Measurements from ENCODE around the gene CMTM6. TPM values are rescaled to one million over a fixed set of nuclear protein-coding genes. Genes with fewer than 3 reads are reported as not detected.

CMTM6 gene
- total and polyA plus RNA-seq, 9 of the 15 experiments (the other 6 are each of a cell fraction or from before 2014, with no cell fraction given), result 8.9 to 39.7 (median 19.5) TPM

DNA sequence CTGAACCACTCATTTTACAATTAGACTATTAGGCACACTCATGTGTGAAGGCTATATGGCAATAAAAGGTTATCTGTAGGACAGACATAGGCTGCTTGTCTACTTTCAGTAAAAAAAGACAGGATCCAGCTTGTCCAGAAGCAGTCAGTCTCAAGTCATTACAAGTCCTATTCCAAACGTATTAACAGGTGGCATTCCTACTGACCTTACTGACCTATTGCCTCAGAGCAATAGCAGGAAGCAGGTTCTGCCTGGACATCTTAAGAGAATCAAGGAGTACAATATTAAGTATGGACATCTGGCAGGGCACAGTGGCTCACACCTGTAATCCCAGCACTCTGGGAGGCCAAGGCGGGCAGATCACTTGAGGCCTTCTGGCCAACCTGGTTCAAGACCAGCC lies 7.0 kb downstream of the CMTM6 start:
- WGBS (ENCODE audit: insufficient coverage, low coverage, missing lambda C conversion rate), result 82% methylated on average over 2 of the region's 2 CpGs
- peaks cover 12% of the 10 kb centered on the region for H3K36me3 ChIP-seq (ENCODE audit: control insufficient read depth, insufficient read depth, low read length)
- peaks cover 35% of the 10 kb centered on the region for H3K79me2 ChIP-seq (ENCODE audit: control insufficient read depth, insufficient read depth, low read length)
- in situ Hi-C loops (cut with MboI), result no loop called here
- no peaks in the 10 kb centered on the region for H3K27me3 ChIP-seq (ENCODE audit: control insufficient read depth in 2 of 2, insufficient read depth in 2 of 2, low read length in 2 of 2)
- H3K4me1 ChIP-seq (replicated peaks in 1 of 2; ENCODE audit: control insufficient read depth in 2 of 2, insufficient read depth in 2 of 2, low read length in 2 of 2), result peaks cover 15 to 34% of the 10 kb centered on the region in 2 experiments
- H3K4me3 ChIP-seq, result no peak overlapping the region
- TF ChIP-seq ZNF717 (CRISPR knock-in tag; IDR thresholded peaks at IDR 0.05) (no peak), MYC (IDR thresholded peaks at IDR 0.05; ENCODE audit: low read depth, low read length) (no peak), MYC (CRISPR knock-in tag; IDR thresholded peaks at IDR 0.05; ENCODE audit: borderline replicate concordance, low read depth) (no peak), GTF2E2 (tag; IDR thresholded peaks at IDR 0.05) (no peak), SMAD4 (CRISPR knock-in tag; conservative IDR thresholded peaks at IDR 0.05) (no peak), ILK (tag; IDR thresholded peaks at IDR 0.05; ENCODE audit: borderline replicate concordance, low read depth) (no peak), U2AF2 (optimal IDR thresholded peaks at IDR 0.05; ENCODE audit: low read depth, low read length) (no peak), ZNF282 (CRISPR knock-in tag; IDR thresholded peaks at IDR 0.05) (no peak), CBX2 (IDR thresholded peaks at IDR 0.05; ENCODE audit: insufficient read depth, low read length, poor library complexity, severe bottlenecking) (no peak), PHB (CRISPR knock-in tag; IDR thresholded peaks at IDR 0.05) (no peak), NELFE (IDR thresholded peaks at IDR 0.05; ENCODE audit: insufficient read depth, insufficient read length) (no peak), POLR2A (conservative IDR thresholded peaks at IDR 0.05) (no peak), POLR3A (IDR thresholded peaks at IDR 0.05; ENCODE audit: borderline replicate concordance, extremely low read depth, insufficient read depth, insufficient read length) (no peak)
- TF ChIP-seq, protein P1, sequence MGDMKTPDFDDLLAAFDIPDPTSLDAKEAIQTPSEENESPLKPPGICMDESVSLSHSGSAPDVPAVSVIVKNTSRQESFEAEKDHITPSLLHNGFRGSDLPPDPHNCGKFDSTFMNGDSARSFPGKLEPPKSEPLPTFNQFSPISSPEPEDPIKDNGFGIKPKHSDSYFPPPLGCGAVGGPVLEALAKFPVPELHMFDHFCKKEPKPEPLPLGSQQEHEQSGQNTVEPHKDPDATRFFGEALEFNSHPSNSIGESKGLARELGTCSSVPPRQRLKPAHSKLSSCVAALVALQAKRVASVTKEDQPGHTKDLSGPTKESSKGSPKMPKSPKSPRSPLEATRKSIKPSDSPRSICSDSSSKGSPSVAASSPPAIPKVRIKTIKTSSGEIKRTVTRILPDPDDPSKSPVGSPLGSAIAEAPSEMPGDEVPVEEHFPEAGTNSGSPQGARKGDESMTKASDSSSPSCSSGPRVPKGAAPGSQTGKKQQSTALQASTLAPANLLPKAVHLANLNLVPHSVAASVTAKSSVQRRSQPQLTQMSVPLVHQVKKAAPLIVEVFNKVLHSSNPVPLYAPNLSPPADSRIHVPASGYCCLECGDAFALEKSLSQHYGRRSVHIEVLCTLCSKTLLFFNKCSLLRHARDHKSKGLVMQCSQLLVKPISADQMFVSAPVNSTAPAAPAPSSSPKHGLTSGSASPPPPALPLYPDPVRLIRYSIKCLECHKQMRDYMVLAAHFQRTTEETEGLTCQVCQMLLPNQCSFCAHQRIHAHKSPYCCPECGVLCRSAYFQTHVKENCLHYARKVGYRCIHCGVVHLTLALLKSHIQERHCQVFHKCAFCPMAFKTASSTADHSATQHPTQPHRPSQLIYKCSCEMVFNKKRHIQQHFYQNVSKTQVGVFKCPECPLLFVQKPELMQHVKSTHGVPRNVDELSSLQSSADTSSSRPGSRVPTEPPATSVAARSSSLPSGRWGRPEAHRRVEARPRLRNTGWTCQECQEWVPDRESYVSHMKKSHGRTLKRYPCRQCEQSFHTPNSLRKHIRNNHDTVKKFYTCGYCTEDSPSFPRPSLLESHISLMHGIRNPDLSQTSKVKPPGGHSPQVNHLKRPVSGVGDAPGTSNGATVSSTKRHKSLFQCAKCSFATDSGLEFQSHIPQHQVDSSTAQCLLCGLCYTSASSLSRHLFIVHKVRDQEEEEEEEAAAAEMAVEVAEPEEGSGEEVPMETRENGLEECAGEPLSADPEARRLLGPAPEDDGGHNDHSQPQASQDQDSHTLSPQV (IDR thresholded peaks at IDR 0.05), result no peak
- CTCF ChIA-PET (ENCODE audit: low intra/inter-chr PET ratio), result no interaction called here
- no peak overlapping the region for H3K4me2 ChIP-seq (ENCODE audit: insufficient read depth, low read length)
- POLR2A ChIA-PET, result interaction anchor here (0.6 to 1.4 kb wide), 3 partner anchors 12 to 69 kb away, joined by 3 to 4 read pairs (median 3); no protein-coding TSS in a partner anchor
- H3K27ac ChIP-seq (ENCODE audit: extremely low read depth, low read depth, low read length), result no peak overlapping the region
- no peak for FAIRE-seq
- no peaks in the 10 kb centered on the region; the same call in 1 of the 2 replicates for H4K20me1 ChIP-seq (replicated peaks; ENCODE audit: control insufficient read depth, insufficient read depth, low read length)
- no TSS peak for BruUV-seq (replicated peaks)
- no peaks in the 10 kb centered on the region for H3K9me3 ChIP-seq (replicated peaks; ENCODE audit: control insufficient read depth, insufficient read depth, low read depth, low read length)
- H3K9me1 ChIP-seq (ENCODE audit: control insufficient read depth, insufficient read depth, low read length), result no peaks in the 10 kb centered on the region
- H3K9ac ChIP-seq (ENCODE audit: insufficient read depth in 1 of 2, low read depth in 2 of 2, low read length in 2 of 2), result no peak overlapping the region
- H2AFZ ChIP-seq (ENCODE audit: low read depth, low read length), result no peak overlapping the region
- no peak for ATAC-seq
- no peak for DNase-seq (ENCODE audit: extremely low read depth in 1 of 4, low spot score in 3 of 4)
- intact Hi-C loops (cut with micrococcal nuclease), result no loop called here

Data from K562 (cell line).